WTC11 (cell line): ENCODE data around the gene INS. TPM values are rescaled to one million over a fixed set of nuclear protein-coding genes. Genes with fewer than 3 reads are reported as not detected.

Source experiments
- ATAC-seq: fragments of 200-7000 bp; cut with Tn5 transposase; 2 replicates; pipeline ENCODE4 v1.10.0; 2021; ENCODE audit warnings: mild to moderate bottlenecking, moderate library complexity
- CTCF ChIA-PET: fragments of 300-600 bp; sonication (Branson Sonifier 250); formaldehyde crosslinking; loops from one replicate; lab custom pipeline; 2021; ENCODE audit warnings: antibody characterized with exemption; lab: Charles Lee
- POLR2A ChIA-PET: fragments of 350-600 bp; sonication (Branson Sonifier 250); formaldehyde crosslinking; loops from one replicate; lab custom pipeline; 2021; ENCODE audit warnings: antibody characterized with exemption; lab: Charles Lee
- DNase-seq: peaks from one replicate; pipeline ENCODE4 v3.0.0; 2021; ENCODE audit warnings: low spot score
- H3K27ac Mint-ChIP-seq: 2 replicates; pipeline ENCODE4 v1.8.0; 2021; ENCODE audit warnings: mixed read lengths
- H3K27me3 Mint-ChIP-seq: 2 replicates; pipeline ENCODE4 v1.8.0; 2021; ENCODE audit warnings: low read depth, mild to moderate bottlenecking, moderate library complexity, mixed read lengths
- H3K36me3 Mint-ChIP-seq: 2 replicates; pipeline ENCODE4 v1.8.0; 2021; ENCODE audit warnings: mixed read lengths
- H3K4me1 Mint-ChIP-seq: 2 replicates; pipeline ENCODE4 v1.8.0; 2022; ENCODE audit warnings: mixed read lengths
- H3K4me3 Mint-ChIP-seq: 2 replicates; pipeline ENCODE4 v1.8.0; 2021; ENCODE audit warnings: mild to moderate bottlenecking, moderate library complexity, mixed read lengths
- H3K9me3 Mint-ChIP-seq: 2 replicates; pipeline ENCODE4 v1.8.0; 2021; ENCODE audit warnings: mixed read lengths
- GABPB1 ChIP-seq: sonication (generic); formaldehyde crosslinking; IDR thresholded peaks from 2 replicates; pipeline ENCODE4 v1.8.1; 2023; ENCODE audit warnings: mild to moderate bottlenecking, missing genetic modification reagents
- HMGA2 ChIP-seq: fragments of 250-450 bp; sonication (Bioruptor Pico); IDR thresholded peaks from 2 replicates; pipeline ENCODE4 v1.4.0; 2021; ENCODE audit warnings: mild to moderate bottlenecking, moderate library complexity
- ZNF219 ChIP-seq: sonication (generic); formaldehyde crosslinking; IDR thresholded peaks from 2 replicates; pipeline ENCODE4 v1.8.0; 2023; ENCODE audit warnings: missing genetic modification reagents, mild to moderate bottlenecking, borderline replicate concordance
- ZNF263 ChIP-seq: sonication (generic); formaldehyde crosslinking; IDR thresholded peaks from 2 replicates; pipeline ENCODE4 v1.8.1; 2022; ENCODE audit warnings: low read depth, mild to moderate bottlenecking, moderate library complexity, missing genetic modification reagents
- ZNF416 ChIP-seq: fragments of 250-450 bp; sonication (Bioruptor Pico); IDR thresholded peaks from 2 replicates; pipeline ENCODE4 v1.9.0; 2021; ENCODE audit warnings: mild to moderate bottlenecking, inconsistent platforms
- total RNA-seq: library from RNA; stranded (reverse); gene quantifications from 3 replicates; pipeline ENCODE4 v1.2.3, GENCODE V29; 2021
- TF ChIP-seq, protein P1 (sequence below): sonication (generic); formaldehyde crosslinking; IDR thresholded peaks from 2 replicates; pipeline ENCODE4 v1.8.0; 2023; ENCODE audit warnings: mild to moderate bottlenecking, missing genetic modification reagents
- TF ChIP-seq, protein P2 (sequence below): sonication (generic); formaldehyde crosslinking; IDR thresholded peaks from 2 replicates; pipeline ENCODE4 v1.8.1; 2023; ENCODE audit warnings: mild to moderate bottlenecking, missing genetic modification reagents, moderate library complexity
- TF ChIP-seq, protein P3 (sequence below): sonication (generic); formaldehyde crosslinking; IDR thresholded peaks from 2 replicates; pipeline ENCODE4 v1.8.1; 2023; ENCODE audit warnings: mild to moderate bottlenecking, missing genetic modification reagents, moderate library complexity
- TF ChIP-seq, protein P4 (sequence below): sonication (generic); formaldehyde crosslinking; IDR thresholded peaks from 2 replicates; pipeline ENCODE4 v1.8.0; 2022; ENCODE audit warnings: mild to moderate bottlenecking, missing genetic modification reagents
- TF ChIP-seq, protein P5 (sequence below): fragments of 250-450 bp; sonication (Bioruptor Pico); IDR thresholded peaks from 2 replicates; pipeline ENCODE4 v1.9.0; 2021; ENCODE audit warnings: mild to moderate bottlenecking

Gene INS
- total RNA-seq, 1 experiment from 2014 or later, result not detected

DNA sequence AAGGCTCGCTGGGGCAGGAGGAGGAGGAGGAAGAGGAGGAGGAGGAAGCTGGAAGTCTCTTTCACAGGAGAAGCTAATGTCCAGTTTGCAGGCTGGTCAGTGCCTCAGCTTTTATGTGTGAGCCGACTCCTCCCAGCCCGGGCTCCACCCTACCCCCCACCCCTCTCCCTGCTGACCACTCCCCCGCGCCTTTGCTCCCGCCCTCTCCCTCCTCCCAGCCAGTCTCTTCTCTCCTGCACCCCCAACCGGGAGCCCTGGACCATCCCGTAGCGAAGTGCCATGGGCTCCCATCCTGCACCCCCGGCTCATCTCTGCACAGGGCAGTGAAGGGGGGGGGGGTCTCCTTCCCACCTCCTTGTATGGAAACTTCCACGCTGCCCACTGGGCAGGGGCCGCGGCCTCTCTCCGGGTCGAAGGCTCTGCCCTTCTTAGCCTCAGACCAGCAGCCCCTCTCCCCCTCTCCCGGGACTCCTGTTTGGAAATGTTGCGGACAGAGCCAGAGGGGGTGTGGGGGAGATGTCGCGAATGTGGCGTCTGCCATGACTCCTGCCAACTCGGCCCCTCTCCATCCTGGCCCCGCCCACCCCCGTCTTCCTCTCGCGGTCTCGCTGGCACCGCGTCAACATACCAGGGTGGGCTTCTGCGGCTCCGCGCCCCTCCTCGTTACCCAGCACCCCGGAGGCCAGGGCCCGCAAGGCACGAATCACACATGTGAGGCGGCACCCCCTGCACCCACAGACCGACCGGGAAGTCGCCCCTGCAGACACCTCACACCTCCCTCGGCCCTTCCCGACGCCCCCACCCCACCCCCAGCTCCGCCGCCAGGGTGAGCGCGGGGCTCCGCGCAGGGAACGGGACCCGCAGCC, 23.6 kb downstream of the INS start:
- ChIA-PET CTCF (interaction anchor here (0.6 to 9.5 kb wide), 18 partner anchors 9 to 485 kb away, joined by 3 to 101 read pairs (median 4); no protein-coding TSS in a partner anchor), POLR2A (interaction anchor here (0.7 to 1.2 kb wide), 2 partner anchors 14 to 99 kb away, joined by 3 read pairs; no protein-coding TSS in a partner anchor)
- H3K4me3 Mint-ChIP-seq, result peak overlapping the region; percentile 61
- no peak overlapping the region for H3K27ac Mint-ChIP-seq
- peaks cover 85% of the 10 kb centered on the region for H3K27me3 Mint-ChIP-seq
- ATAC-seq (peak; percentile 62), DNase-seq (peak; percentile 77)
- no peaks in the 10 kb centered on the region for H3K9me3 Mint-ChIP-seq
- peaks cover 5% of the 10 kb centered on the region for H3K36me3 Mint-ChIP-seq
- H3K4me1 Mint-ChIP-seq, result peaks cover 11% of the 10 kb centered on the region
- TF ChIP-seq GABPB1 (0 out of 2 replicates have a peak, but pooled peaks have one; percentile 4), ZNF263 (CRISPR knock-in tag) (peak; percentile 58), HMGA2 (CRISPR knock-in tag) (no peak), ZNF219 (0 out of 2 replicates have a peak, but pooled peaks have one; percentile 18)
- TF ChIP-seq, protein P1, sequence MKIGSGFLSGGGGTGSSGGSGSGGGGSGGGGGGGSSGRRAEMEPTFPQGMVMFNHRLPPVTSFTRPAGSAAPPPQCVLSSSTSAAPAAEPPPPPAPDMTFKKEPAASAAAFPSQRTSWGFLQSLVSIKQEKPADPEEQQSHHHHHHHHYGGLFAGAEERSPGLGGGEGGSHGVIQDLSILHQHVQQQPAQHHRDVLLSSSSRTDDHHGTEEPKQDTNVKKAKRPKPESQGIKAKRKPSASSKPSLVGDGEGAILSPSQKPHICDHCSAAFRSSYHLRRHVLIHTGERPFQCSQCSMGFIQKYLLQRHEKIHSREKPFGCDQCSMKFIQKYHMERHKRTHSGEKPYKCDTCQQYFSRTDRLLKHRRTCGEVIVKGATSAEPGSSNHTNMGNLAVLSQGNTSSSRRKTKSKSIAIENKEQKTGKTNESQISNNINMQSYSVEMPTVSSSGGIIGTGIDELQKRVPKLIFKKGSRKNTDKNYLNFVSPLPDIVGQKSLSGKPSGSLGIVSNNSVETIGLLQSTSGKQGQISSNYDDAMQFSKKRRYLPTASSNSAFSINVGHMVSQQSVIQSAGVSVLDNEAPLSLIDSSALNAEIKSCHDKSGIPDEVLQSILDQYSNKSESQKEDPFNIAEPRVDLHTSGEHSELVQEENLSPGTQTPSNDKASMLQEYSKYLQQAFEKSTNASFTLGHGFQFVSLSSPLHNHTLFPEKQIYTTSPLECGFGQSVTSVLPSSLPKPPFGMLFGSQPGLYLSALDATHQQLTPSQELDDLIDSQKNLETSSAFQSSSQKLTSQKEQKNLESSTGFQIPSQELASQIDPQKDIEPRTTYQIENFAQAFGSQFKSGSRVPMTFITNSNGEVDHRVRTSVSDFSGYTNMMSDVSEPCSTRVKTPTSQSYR (CRISPR knock-in tag), result no peak
- TF ChIP-seq, protein P2, sequence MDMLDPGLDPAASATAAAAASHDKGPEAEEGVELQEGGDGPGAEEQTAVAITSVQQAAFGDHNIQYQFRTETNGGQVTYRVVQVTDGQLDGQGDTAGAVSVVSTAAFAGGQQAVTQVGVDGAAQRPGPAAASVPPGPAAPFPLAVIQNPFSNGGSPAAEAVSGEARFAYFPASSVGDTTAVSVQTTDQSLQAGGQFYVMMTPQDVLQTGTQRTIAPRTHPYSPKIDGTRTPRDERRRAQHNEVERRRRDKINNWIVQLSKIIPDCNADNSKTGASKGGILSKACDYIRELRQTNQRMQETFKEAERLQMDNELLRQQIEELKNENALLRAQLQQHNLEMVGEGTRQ (CRISPR knock-in tag), result no peak
- TF ChIP-seq, protein P3, sequence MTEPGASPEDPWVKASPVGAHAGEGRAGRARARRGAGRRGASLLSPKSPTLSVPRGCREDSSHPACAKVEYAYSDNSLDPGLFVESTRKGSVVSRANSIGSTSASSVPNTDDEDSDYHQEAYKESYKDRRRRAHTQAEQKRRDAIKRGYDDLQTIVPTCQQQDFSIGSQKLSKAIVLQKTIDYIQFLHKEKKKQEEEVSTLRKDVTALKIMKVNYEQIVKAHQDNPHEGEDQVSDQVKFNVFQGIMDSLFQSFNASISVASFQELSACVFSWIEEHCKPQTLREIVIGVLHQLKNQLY (CRISPR knock-in tag), result no peak
- TF ChIP-seq, protein P4, sequence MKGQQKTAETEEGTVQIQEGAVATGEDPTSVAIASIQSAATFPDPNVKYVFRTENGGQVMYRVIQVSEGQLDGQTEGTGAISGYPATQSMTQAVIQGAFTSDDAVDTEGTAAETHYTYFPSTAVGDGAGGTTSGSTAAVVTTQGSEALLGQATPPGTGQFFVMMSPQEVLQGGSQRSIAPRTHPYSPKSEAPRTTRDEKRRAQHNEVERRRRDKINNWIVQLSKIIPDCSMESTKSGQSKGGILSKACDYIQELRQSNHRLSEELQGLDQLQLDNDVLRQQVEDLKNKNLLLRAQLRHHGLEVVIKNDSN (CRISPR knock-in tag), result no peak
- TF ChIP-seq, protein P5, sequence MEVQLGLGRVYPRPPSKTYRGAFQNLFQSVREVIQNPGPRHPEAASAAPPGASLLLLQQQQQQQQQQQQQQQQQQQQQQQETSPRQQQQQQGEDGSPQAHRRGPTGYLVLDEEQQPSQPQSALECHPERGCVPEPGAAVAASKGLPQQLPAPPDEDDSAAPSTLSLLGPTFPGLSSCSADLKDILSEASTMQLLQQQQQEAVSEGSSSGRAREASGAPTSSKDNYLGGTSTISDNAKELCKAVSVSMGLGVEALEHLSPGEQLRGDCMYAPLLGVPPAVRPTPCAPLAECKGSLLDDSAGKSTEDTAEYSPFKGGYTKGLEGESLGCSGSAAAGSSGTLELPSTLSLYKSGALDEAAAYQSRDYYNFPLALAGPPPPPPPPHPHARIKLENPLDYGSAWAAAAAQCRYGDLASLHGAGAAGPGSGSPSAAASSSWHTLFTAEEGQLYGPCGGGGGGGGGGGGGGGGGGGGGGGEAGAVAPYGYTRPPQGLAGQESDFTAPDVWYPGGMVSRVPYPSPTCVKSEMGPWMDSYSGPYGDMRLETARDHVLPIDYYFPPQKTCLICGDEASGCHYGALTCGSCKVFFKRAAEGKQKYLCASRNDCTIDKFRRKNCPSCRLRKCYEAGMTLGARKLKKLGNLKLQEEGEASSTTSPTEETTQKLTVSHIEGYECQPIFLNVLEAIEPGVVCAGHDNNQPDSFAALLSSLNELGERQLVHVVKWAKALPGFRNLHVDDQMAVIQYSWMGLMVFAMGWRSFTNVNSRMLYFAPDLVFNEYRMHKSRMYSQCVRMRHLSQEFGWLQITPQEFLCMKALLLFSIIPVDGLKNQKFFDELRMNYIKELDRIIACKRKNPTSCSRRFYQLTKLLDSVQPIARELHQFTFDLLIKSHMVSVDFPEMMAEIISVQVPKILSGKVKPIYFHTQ, result no peak

DNA sequence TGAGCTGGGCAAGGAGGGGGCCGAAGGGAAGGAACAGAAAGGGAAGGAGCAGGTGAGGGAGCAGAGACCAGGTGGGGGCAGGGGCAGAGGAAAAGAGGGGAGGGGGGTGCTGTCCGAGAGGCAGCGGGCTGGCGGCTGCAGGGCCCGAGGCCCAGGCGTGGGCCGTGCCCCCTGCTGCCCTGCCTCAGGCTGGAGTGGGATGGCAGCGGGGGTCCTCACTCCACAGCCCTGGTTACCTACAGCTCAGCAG, 24.1 kb downstream of the INS start:
- peaks cover 11% of the 10 kb centered on the region for H3K4me1 Mint-ChIP-seq
- DNase-seq (no peak), ATAC-seq (no peak; the same call in none of the 2 replicates)
- peaks cover 5% of the 10 kb centered on the region for H3K36me3 Mint-ChIP-seq
- CTCF ChIA-PET, result interaction anchor here (0.6 to 9.5 kb wide), 16 partner anchors 9 to 484 kb away, joined by 3 to 101 read pairs (median 4); no protein-coding TSS in a partner anchor
- H3K4me3 Mint-ChIP-seq, result peak overlapping the region; percentile 54
- POLR2A ChIA-PET, result interaction anchor here (0.7 to 1.2 kb wide), 2 partner anchors 14 to 99 kb away, joined by 3 read pairs; no protein-coding TSS in a partner anchor
- H3K27me3 Mint-ChIP-seq, result peaks cover 83% of the 10 kb centered on the region
- no peak overlapping the region for H3K27ac Mint-ChIP-seq
- TF ChIP-seq ZNF416 (CRISPR knock-in tag) (no peak), GABPB1 (0 out of 2 replicates have a peak, but pooled peaks have one; percentile 25)
- no peaks in the 10 kb centered on the region; the same call in 1 of the 2 replicates for H3K9me3 Mint-ChIP-seq
